Measurements from ENCODE around the gene QARS1. TPM values are rescaled to one million over a fixed set of nuclear protein-coding genes. Genes with fewer than 3 reads are reported as not detected.

QARS1 gene
- 100 to 1,000 TPM; 229 to 459 (median 321) TPM for total RNA-seq

- TF ChIP-seq POLR2A (IDR thresholded peaks at IDR 0.05) = no peak
- no peak for TF ChIP-seq CTCF (IDR thresholded peaks at IDR 0.05)
- peak; percentile 95 to 99 for DNase-seq (ENCODE audit: low spot score in 2 of 2)
- 2% methylated on average over 37 to 50 of the region's 50 CpGs for WGBS, 2 donors
- peak within 1 kb of the TSS; percentile 84 for H3K4me3 ChIP-seq (ENCODE audit: low read depth, poor library complexity, severe bottlenecking)
- intact Hi-C loops (cut with DNase I; ENCODE audit: low total_unique reads) = no loop called here
Observed at GRCh38 chr3:49104427-49105291, at the start of gene QARS1. Gene QARS1, minus strand, starts transcription at chr3:49104757. Its CDS starts 24 bp downstream, at chr3:49104733.

GRCh38 chr3:49153349-49153912 is 48.9 kb upstream of the QARS1 start:
- no peak for DNase-seq (ENCODE audit: low spot score in 2 of 2)
- 75 to 82% methylated on average over 3 of the region's 3 CpGs for WGBS, 2 donors
- no peak for TF ChIP-seq POLR2A (IDR thresholded peaks at IDR 0.05)
- TF ChIP-seq CTCF (IDR thresholded peaks at IDR 0.05) = no peak
- H3K4me3 ChIP-seq (ENCODE audit: low read depth, poor library complexity, severe bottlenecking) = no peak overlapping the region
- intact Hi-C loops (cut with DNase I; ENCODE audit: low total_unique reads) = no loop called here

- H3K4me3 ChIP-seq (ENCODE audit: low read depth, poor library complexity, severe bottlenecking) = no peak overlapping the region
- DNase-seq (ENCODE audit: low spot score in 2 of 2) = no peak
- 89 to 94% methylated on average over 2 of the region's 2 CpGs for WGBS, 2 donors
Observed at GRCh38 chr3:49151610-49152009, 47.1 kb upstream of the QARS1 start.

GRCh38 chr3:49148159-49148558 is 43.6 kb upstream of the QARS1 start:
- intact Hi-C loops (cut with DNase I; ENCODE audit: low total_unique reads) = no loop called here
- TF ChIP-seq POLR2A (IDR thresholded peaks at IDR 0.05) (no peak), CTCF (IDR thresholded peaks at IDR 0.05) (no peak)
- no peak for DNase-seq (ENCODE audit: low spot score in 2 of 2)
- 76 to 81% methylated on average over 5 of the region's 5 CpGs for WGBS, 2 donors
- H3K4me3 ChIP-seq (ENCODE audit: low read depth, poor library complexity, severe bottlenecking) = no peak overlapping the region

More at GRCh38 chr3:49151610-49152009, 47.1 kb upstream of the QARS1 start:
- intact Hi-C loops (cut with DNase I; ENCODE audit: low total_unique reads) = no loop called here
- TF ChIP-seq POLR2A (IDR thresholded peaks at IDR 0.05) (no peak), CTCF (IDR thresholded peaks at IDR 0.05) (no peak)

GRCh38 chr3:49140080-49140479 is 35.5 kb upstream of the QARS1 start:
- no peak for TF ChIP-seq POLR2A (IDR thresholded peaks at IDR 0.05)
- no peak for TF ChIP-seq CTCF (IDR thresholded peaks at IDR 0.05)
- intact Hi-C loops (cut with DNase I; ENCODE audit: low total_unique reads) = no loop called here
- 70 to 77% methylated on average over 3 of the region's 3 CpGs for WGBS, 2 donors
- no peak overlapping the region for H3K4me3 ChIP-seq (ENCODE audit: low read depth, poor library complexity, severe bottlenecking)
- no peak for DNase-seq (ENCODE audit: low spot score in 2 of 2)

Measured in lower leg skin (tissue), 4 donors.